HepG2 (cell line): ENCODE measurements around the gene FBN3. TPM values are rescaled to one million over a fixed set of nuclear protein-coding genes. Genes with fewer than 3 reads are reported as not detected.
A peak's percentile ranks its signal among the peaks of the same experiment; 100 is the strongest.

ENCODE experiments used
- DR1 ChIP-seq: sonication (generic); formaldehyde crosslinking; IDR thresholded peaks from 2 replicates; pipeline ENCODE4 v1.8.0; 2021; ENCODE audit warnings: mild to moderate bottlenecking, missing genetic modification reagents, inconsistent platforms
- ERF ChIP-seq: IDR thresholded peaks from 2 replicates; pipeline ENCODE4 v1.6.1; 2018; ENCODE audit warnings: missing biosample characterization, missing genetic modification reagents
- FOXP1 ChIP-seq, 2 experiments: fragments of 450-650 bp in 1 of 2; IDR thresholded peaks; 2 replicates each; pipeline ENCODE4 v1.6.1; 2017 to 2018; ENCODE audit warnings: antibody characterized with exemption in 1 of 2
- KDM2A ChIP-seq: sonication (generic); formaldehyde crosslinking; IDR thresholded peaks from 2 replicates; pipeline ENCODE4 v1.4.0; 2020; ENCODE audit warnings: low read depth, missing genetic modification reagents, borderline replicate concordance
- RNF2 ChIP-seq: fragments of 450-650 bp; conservative IDR thresholded peaks from 2 replicates; pipeline ENCODE4 v1.6.1; 2016; ENCODE audit warnings: low read depth
- SALL1 ChIP-seq: sonication (generic); formaldehyde crosslinking; IDR thresholded peaks from 2 replicates; pipeline ENCODE4 v1.8.0; 2022; ENCODE audit warnings: mild to moderate bottlenecking, missing genetic modification reagents
- SPEN ChIP-seq: sonication (generic); formaldehyde crosslinking; IDR thresholded peaks from 2 replicates; pipeline ENCODE4 v1.5.1; 2020; ENCODE audit warnings: low read depth, mild to moderate bottlenecking, missing genetic modification reagents
- TBP ChIP-seq: sonication (generic); formaldehyde crosslinking; IDR thresholded peaks from 2 replicates; pipeline ENCODE4 v1.5.0; 2020; ENCODE audit warnings: missing genetic modification reagents
- ZNF263 ChIP-seq: sonication (generic); formaldehyde crosslinking; IDR thresholded peaks from 2 replicates; pipeline ENCODE4 v1.4.0; 2020; ENCODE audit warnings: missing genetic modification reagents
- ZNF264 ChIP-seq: sonication (generic); formaldehyde crosslinking; IDR thresholded peaks from 2 replicates; pipeline ENCODE4 v1.4.0; 2020; ENCODE audit warnings: missing genetic modification reagents
- ZNF333 ChIP-seq: sonication (generic); formaldehyde crosslinking; IDR thresholded peaks from 2 replicates; pipeline ENCODE4 v1.4.0; 2020; ENCODE audit warnings: mild to moderate bottlenecking, missing genetic modification reagents, borderline replicate concordance
- ZNF33A ChIP-seq: sonication (generic); formaldehyde crosslinking; IDR thresholded peaks from 2 replicates; pipeline ENCODE4 v1.5.1; 2020; ENCODE audit warnings: missing genetic modification reagents, mild to moderate bottlenecking, moderate library complexity, borderline replicate concordance
- ZNF589 ChIP-seq: sonication (generic); formaldehyde crosslinking; conservative IDR thresholded peaks from 2 replicates; pipeline ENCODE4 v1.8.0; 2022; ENCODE audit warnings: mild to moderate bottlenecking, moderate library complexity, missing genetic modification reagents
- ZNF629 ChIP-seq: sonication (generic); formaldehyde crosslinking; conservative IDR thresholded peaks from 2 replicates; pipeline ENCODE4 v1.5.0; 2020; ENCODE audit warnings: missing genetic modification reagents
- ZNF792 ChIP-seq: IDR thresholded peaks from 2 replicates; pipeline ENCODE4 v1.6.1; 2016
- polyA plus RNA-seq, 8 experiments: library from polyadenylated mRNA; depleted of rRNA in 3 of 8; stranded (reverse) in 7 of 8; unstranded in 1 of 8; fragments of >200 nt; fragmentation: Illumina TruSeq in 4 of 8; extraction: Trizol in 4 of 8; gene quantifications; 2 replicates each; pipeline versions ENCODE4 v1.2.1 to v1.2.3, GENCODE V29; 2011 to 2016; ENCODE audit warnings: low read depth in 4 of 8, missing spikeins in 1 of 8, mixed read lengths in 1 of 8; ENCODE audit not compliant: insufficient read depth in 1 of 8
- total RNA-seq, 5 experiments: library from RNA; depleted of rRNA; stranded (reverse); fragments of >200 nt; fragmentation: Illumina TruSeq; extraction: Trizol; gene quantifications; 2 replicates each; pipeline ENCODE4 v1.2.3, GENCODE V29; 2016; ENCODE audit warnings: low read depth in 1 of 5
- TF ChIP-seq, protein P1 (sequence below): sonication (generic); formaldehyde crosslinking; IDR thresholded peaks from one replicate; pipeline ENCODE4 v1.5.1; 2020; ENCODE audit warnings: mild to moderate bottlenecking, missing genetic modification reagents; ENCODE audit errors: not compliant biosample characterization
- TF ChIP-seq, protein P2 (sequence below): sonication (generic); formaldehyde crosslinking; IDR thresholded peaks from 2 replicates; pipeline ENCODE4 v1.9.0; 2021; ENCODE audit warnings: missing genetic modification reagents, borderline replicate concordance
- TF ChIP-seq, protein P3 (sequence below): sonication (generic); formaldehyde crosslinking; IDR thresholded peaks from 2 replicates; pipeline ENCODE4 v1.5.0; 2020; ENCODE audit warnings: mild to moderate bottlenecking, missing genetic modification reagents, moderate library complexity

The FBN3 gene
- total and polyA plus RNA-seq, 2 of the 13 experiments (the other 11 are each of a cell fraction or from before 2014, with no cell fraction given), result 0.20 to 1.3 TPM

DNA sequence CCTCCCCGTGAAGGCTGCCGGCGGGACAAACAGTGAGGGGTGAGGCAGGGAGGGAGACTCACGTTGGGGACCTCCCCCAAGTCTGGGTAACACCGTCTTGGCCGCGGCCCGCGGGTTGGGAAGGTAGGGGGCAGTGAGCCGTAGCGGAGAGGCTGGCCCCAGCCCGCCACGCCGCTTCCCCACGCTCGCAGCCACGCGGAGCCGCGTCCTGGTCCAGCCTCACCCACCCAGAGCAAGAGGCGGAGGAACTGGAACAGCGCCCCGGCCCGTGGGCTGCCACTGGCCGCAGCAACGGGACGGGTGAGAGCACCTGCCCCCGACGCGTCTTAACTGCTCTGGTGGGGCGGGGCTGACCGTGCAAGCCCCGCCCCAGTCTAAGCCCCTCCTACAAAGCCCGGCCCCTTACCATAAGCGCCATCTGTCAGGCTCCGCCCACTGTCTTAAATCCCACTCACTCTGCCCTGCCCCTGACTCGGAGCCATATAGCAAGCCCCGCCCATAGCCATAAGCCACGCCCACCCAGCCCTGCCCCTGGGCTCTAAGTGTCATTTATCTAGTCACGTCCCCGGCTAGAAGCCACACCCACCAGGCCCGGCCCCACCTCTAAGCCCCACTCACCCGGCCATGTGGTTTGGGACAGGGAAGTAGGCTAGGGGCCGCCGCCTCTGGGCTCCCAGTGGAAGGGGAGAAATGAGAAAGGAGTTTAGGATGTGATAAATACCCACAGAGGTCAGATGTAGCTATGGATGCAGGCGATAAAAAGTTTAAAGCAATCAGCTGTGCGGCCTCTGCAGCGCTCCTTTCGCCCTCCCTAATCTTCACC, 98.9 kb downstream of the FBN3 start (continued):
- 0 out of 2 replicates have a peak, but pooled peaks have one; percentile 19 for TF ChIP-seq KDM2A (CRISPR knock-in tag)
- TF ChIP-seq ZNF792 (CRISPR knock-in tag), result no peak
- TF ChIP-seq RNF2, result no peak
- TF ChIP-seq ZNF33A (CRISPR knock-in tag), result no peak
- TF ChIP-seq ZNF629 (CRISPR knock-in tag), result no peak
- no peak for TF ChIP-seq TBP (CRISPR knock-in tag)
- TF ChIP-seq, protein P1, sequence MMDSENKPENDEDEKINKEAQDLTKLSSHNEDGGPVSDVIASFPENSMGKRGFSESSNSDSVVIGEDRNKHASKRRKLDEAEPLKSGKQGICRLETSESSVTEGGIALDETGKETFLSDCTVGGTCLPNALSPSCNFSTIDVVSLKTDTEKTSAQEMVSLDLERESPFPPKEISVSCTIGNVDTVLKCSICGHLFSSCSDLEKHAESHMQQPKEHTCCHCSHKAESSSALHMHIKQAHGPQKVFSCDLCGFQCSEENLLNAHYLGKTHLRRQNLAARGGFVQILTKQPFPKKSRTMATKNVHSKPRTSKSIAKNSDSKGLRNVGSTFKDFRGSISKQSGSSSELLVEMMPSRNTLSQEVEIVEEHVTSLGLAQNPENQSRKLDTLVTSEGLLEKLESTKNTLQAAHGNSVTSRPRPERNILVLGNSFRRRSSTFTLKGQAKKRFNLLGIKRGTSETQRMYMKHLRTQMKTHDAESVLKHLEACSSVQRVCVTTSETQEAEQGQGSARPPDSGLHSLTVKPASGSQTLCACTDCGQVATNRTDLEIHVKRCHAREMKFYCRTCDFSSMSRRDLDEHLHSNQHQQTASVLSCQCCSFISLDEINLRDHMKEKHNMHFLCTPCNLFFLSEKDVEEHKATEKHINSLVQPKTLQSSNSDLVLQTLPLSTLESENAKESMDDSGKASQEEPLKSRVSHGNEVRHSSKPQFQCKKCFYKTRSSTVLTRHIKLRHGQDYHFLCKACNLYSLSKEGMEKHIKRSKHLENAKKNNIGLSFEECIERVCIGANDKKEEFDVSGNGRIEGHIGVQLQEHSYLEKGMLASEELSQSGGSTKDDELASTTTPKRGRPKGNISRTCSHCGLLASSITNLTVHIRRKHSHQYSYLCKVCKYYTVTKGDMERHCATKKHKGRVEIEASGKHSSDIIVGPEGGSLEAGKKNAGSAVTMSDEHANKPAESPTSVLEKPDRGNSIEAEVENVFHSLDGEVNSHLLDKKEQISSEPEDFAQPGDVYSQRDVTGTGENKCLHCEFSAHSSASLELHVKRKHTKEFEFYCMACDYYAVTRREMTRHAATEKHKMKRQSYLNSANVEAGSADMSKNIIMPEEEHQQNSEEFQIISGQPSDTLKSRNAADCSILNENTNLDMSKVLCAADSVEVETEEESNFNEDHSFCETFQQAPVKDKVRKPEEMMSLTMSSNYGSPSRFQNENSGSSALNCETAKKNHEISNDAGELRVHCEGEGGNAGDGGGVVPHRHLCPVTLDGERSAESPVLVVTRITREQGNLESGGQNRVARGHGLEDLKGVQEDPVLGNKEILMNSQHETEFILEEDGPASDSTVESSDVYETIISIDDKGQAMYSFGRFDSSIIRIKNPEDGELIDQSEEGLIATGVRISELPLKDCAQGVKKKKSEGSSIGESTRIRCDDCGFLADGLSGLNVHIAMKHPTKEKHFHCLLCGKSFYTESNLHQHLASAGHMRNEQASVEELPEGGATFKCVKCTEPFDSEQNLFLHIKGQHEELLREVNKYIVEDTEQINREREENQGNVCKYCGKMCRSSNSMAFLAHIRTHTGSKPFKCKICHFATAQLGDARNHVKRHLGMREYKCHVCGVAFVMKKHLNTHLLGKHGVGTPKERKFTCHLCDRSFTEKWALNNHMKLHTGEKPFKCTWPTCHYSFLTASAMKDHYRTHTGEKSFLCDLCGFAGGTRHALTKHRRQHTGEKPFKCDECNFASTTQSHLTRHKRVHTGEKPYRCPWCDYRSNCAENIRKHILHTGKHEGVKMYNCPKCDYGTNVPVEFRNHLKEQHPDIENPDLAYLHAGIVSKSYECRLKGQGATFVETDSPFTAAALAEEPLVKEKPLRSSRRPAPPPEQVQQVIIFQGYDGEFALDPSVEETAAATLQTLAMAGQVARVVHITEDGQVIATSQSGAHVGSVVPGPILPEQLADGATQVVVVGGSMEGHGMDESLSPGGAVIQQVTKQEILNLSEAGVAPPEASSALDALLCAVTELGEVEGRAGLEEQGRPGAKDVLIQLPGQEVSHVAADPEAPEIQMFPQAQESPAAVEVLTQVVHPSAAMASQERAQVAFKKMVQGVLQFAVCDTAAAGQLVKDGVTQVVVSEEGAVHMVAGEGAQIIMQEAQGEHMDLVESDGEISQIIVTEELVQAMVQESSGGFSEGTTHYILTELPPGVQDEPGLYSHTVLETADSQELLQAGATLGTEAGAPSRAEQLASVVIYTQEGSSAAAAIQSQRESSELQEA (CRISPR knock-in tag), result no peak
- TF ChIP-seq FOXP1 (IDR thresholded peaks at IDR 0.05), result no peak
- TF ChIP-seq FOXP1 (CRISPR knock-in tag; IDR thresholded peaks at IDR 0.05), result no peak
- TF ChIP-seq ZNF264 (CRISPR knock-in tag), result no peak
- TF ChIP-seq, protein P2, sequence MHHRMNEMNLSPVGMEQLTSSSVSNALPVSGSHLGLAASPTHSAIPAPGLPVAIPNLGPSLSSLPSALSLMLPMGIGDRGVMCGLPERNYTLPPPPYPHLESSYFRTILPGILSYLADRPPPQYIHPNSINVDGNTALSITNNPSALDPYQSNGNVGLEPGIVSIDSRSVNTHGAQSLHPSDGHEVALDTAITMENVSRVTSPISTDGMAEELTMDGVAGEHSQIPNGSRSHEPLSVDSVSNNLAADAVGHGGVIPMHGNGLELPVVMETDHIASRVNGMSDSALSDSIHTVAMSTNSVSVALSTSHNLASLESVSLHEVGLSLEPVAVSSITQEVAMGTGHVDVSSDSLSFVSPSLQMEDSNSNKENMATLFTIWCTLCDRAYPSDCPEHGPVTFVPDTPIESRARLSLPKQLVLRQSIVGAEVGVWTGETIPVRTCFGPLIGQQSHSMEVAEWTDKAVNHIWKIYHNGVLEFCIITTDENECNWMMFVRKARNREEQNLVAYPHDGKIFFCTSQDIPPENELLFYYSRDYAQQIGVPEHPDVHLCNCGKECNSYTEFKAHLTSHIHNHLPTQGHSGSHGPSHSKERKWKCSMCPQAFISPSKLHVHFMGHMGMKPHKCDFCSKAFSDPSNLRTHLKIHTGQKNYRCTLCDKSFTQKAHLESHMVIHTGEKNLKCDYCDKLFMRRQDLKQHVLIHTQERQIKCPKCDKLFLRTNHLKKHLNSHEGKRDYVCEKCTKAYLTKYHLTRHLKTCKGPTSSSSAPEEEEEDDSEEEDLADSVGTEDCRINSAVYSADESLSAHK (CRISPR knock-in tag), result no peak
- TF ChIP-seq ZNF263, result no peak
- no peak for TF ChIP-seq ZNF333 (CRISPR knock-in tag)
- TF ChIP-seq ERF (CRISPR knock-in tag), result no peak
- no peak for TF ChIP-seq SPEN (CRISPR knock-in tag)
- no peak for TF ChIP-seq DR1 (CRISPR knock-in tag)
- TF ChIP-seq ZNF589, result no peak
- TF ChIP-seq SALL1 (CRISPR knock-in tag), result peak; percentile 11; the same call in 1 of the 2 replicates
- TF ChIP-seq, protein P3, sequence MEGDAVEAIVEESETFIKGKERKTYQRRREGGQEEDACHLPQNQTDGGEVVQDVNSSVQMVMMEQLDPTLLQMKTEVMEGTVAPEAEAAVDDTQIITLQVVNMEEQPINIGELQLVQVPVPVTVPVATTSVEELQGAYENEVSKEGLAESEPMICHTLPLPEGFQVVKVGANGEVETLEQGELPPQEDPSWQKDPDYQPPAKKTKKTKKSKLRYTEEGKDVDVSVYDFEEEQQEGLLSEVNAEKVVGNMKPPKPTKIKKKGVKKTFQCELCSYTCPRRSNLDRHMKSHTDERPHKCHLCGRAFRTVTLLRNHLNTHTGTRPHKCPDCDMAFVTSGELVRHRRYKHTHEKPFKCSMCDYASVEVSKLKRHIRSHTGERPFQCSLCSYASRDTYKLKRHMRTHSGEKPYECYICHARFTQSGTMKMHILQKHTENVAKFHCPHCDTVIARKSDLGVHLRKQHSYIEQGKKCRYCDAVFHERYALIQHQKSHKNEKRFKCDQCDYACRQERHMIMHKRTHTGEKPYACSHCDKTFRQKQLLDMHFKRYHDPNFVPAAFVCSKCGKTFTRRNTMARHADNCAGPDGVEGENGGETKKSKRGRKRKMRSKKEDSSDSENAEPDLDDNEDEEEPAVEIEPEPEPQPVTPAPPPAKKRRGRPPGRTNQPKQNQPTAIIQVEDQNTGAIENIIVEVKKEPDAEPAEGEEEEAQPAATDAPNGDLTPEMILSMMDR, result 0 out of 2 replicates have a peak, but pooled peaks have one; percentile 16
